Gastroesophageal sphincter (tissue), 4 donors: ENCODE results near the gene SLC13A4. TPM values are rescaled to one million over a fixed set of nuclear protein-coding genes. Genes with fewer than 3 reads are reported as not detected.

Experiments
- ATAC-seq: fragments of 150-250 bp; one replicate; pipeline ENCODE4 v1.9.1; 2016; ENCODE audit warnings: mild to moderate bottlenecking, moderate library complexity
- H3K27ac ChIP-seq, 4 donors: fragments of 200-600 bp; sonication (generic) in 3 of 4; 1 replicate in 3 of 4; 2 replicates in 1 of 4; pipeline ENCODE4 v1.5.1; 2016 to 2019
- H3K27me3 ChIP-seq: fragments of 200-600 bp; sonication (generic); one replicate; pipeline ENCODE4 v1.5.1; 2019
- H3K36me3 ChIP-seq, 2 donors: fragments of 200-600 bp; sonication (generic); one replicate each; pipeline ENCODE4 v1.5.1; 2019; ENCODE audit warnings: control low read depth in 1 of 2
- H3K4me1 ChIP-seq, 3 donors: fragments of 200-600 bp; sonication (generic); 1 replicate in 2 of 3; 2 replicates in 1 of 3; pipeline ENCODE4 v1.5.1; 2016 to 2019; ENCODE audit warnings: control low read depth in 2 of 3
- H3K4me3 ChIP-seq, 2 donors: fragments of 200-600 bp; sonication (generic); one replicate each; pipeline ENCODE4 v1.5.1; 2019; ENCODE audit warnings: mild to moderate bottlenecking in 1 of 2, moderate library complexity in 1 of 2
- H3K9me3 ChIP-seq, 3 donors: fragments of 200-600 bp; sonication (generic); one replicate each; pipeline ENCODE4 v1.5.1; 2017 to 2019; ENCODE audit warnings: control low read depth in 2 of 3
- CTCF ChIP-seq, 4 experiments: fragments of 200-600 bp in 2 of 4; fragments of 450-650 bp in 2 of 4; sonication (generic) in 1 of 4; IDR thresholded peaks; one replicate each; pipeline ENCODE4 v1.5.1; 2017 to 2019; ENCODE audit warnings: antibody characterized with exemption in 4 of 4, mild to moderate bottlenecking in 2 of 4, moderate library complexity in 2 of 4
- EP300 ChIP-seq: sonication (generic); formaldehyde crosslinking; IDR thresholded peaks from one replicate; pipeline ENCODE4 v1.6.1; 2017; ENCODE audit warnings: antibody characterized with exemption, mild to moderate bottlenecking
- POLR2A ChIP-seq, 2 donors: fragments of 450-650 bp; IDR thresholded peaks; one replicate each; pipeline ENCODE4 v1.6.1; 2017; ENCODE audit warnings: antibody characterized with exemption in 2 of 2, mild to moderate bottlenecking in 2 of 2, moderate library complexity in 1 of 2
- POLR2AphosphoS5 ChIP-seq: sonication (generic); formaldehyde crosslinking; IDR thresholded peaks from one replicate; pipeline ENCODE4 v1.6.1; 2017; ENCODE audit warnings: antibody characterized with exemption
- WGBS, 2 donors: methylation state at CpG; one replicate each; pipeline ENCODE4 v1.1.5; 2018; ENCODE audit warnings: low coverage in 1 of 2; 5-methylcytosine and 5-hydroxymethylcytosine counted together
- total RNA-seq, 4 donors: library from RNA; depleted of rRNA; stranded (reverse); fragments of >200 nt; gene quantifications; one replicate each; pipeline ENCODE4 v1.1.0, GENCODE V29; 2016

The SLC13A4 gene
- total RNA-seq, 4 donors from 2014 or later, result 0.27 to 1.7 TPM; not detected in 2

GRCh38 chr7:135734343-135734689 is 6.3 kb upstream of the SLC13A4 start:
- TF ChIP-seq EP300, result no peak
- no peak for TF ChIP-seq CTCF (IDR thresholded peaks at IDR 0.05)
- TF ChIP-seq POLR2A (IDR thresholded peaks at IDR 0.05), result no peak
- no peak for TF ChIP-seq POLR2AphosphoS5
- Histone ChIP-seq H3K27ac (no peak overlapping the region), H3K4me1 (no peaks in the 10 kb centered on the region), H3K27me3 (no peaks in the 10 kb centered on the region), H3K36me3 (peaks cover 0 to 7% of the 10 kb centered on the region in 2 donors), H3K9me3 (no peaks in the 10 kb centered on the region), H3K4me3 (no peak overlapping the region)
- ATAC-seq, result no peak
- 80 to 100% methylated on average over 1 of the region's 1 CpG for WGBS, 2 donors

GRCh38 chr7:135733603-135734342 is 5.8 kb upstream of the SLC13A4 start:
- TF ChIP-seq CTCF (IDR thresholded peaks at IDR 0.05) (no peak), POLR2AphosphoS5 (no peak), EP300 (no peak), POLR2A (IDR thresholded peaks at IDR 0.05) (no peak)
- H3K27ac ChIP-seq, result no peak overlapping the region
- whole genome bisulfite sequencing, 2 donors, result 87 to 100% methylated on average over 5 to 7 of the region's 21 CpGs
- H3K27me3 ChIP-seq, result no peaks in the 10 kb centered on the region
- H3K4me1 ChIP-seq, result no peaks in the 10 kb centered on the region
- H3K36me3 ChIP-seq, result peaks cover 0 to 7% of the 10 kb centered on the region in 2 donors
- H3K4me3 ChIP-seq, result no peak overlapping the region
- no peak for ATAC-seq
- no peaks in the 10 kb centered on the region for H3K9me3 ChIP-seq

- ATAC-seq, result no peak
- Histone ChIP-seq H3K9me3 (no peaks in the 10 kb centered on the region), H3K4me3 (no peak overlapping the region), H3K4me1 (no peaks in the 10 kb centered on the region), H3K36me3 (peaks cover 0 to 7% of the 10 kb centered on the region in 2 donors), H3K27ac (no peak overlapping the region), H3K27me3 (no peaks in the 10 kb centered on the region)
- TF ChIP-seq POLR2A (IDR thresholded peaks at IDR 0.05) (no peak), CTCF (IDR thresholded peaks at IDR 0.05) (no peak), POLR2AphosphoS5 (no peak), EP300 (no peak)
- WGBS, 2 donors, result 88 to 90% methylated on average over 2 to 4 of the region's 4 CpGs
These were observed 3.1 kb upstream of the SLC13A4 start for GRCh38 chr7:135731131-135731530.

GRCh38 chr7:135729230-135729629 is 1.2 kb upstream of the SLC13A4 start:
- no peak overlapping the region for H3K27ac ChIP-seq
- H3K9me3 ChIP-seq, result no peaks in the 10 kb centered on the region
- ATAC-seq, result no peak
- H3K4me3 ChIP-seq, result no peak overlapping the region
- TF ChIP-seq POLR2A (IDR thresholded peaks at IDR 0.05) (no peak), POLR2AphosphoS5 (no peak), CTCF (IDR thresholded peaks at IDR 0.05) (no peak)
- H3K27me3 ChIP-seq, result peaks cover 3% of the 10 kb centered on the region
- 78 to 92% methylated on average over 5 of the region's 5 CpGs for WGBS, 2 donors
- H3K4me1 ChIP-seq, result no peaks in the 10 kb centered on the region
- H3K36me3 ChIP-seq, result peaks cover 0 to 7% of the 10 kb centered on the region in 2 donors

GRCh38 chr7:135726911-135727673 is 894 bp downstream of the SLC13A4 start:
- Histone ChIP-seq H3K9me3 (no peaks in the 10 kb centered on the region), H3K36me3 (no peaks in the 10 kb centered on the region), H3K4me3 (no peak overlapping the region), H3K27ac (no peak overlapping the region), H3K27me3 (peaks cover 3% of the 10 kb centered on the region), H3K4me1 (no peaks in the 10 kb centered on the region)
- WGBS, 2 donors, result 88% methylated on average over 5 to 8 of the region's 30 CpGs
- TF ChIP-seq POLR2A (IDR thresholded peaks at IDR 0.05) (no peak), CTCF (IDR thresholded peaks at IDR 0.05) (no peak), POLR2AphosphoS5 (no peak), EP300 (no peak)
- no peak for ATAC-seq
